HuH-7 (cell line): ENCODE measurements around the gene CCDC38.

ENCODE experiments used
- DNase-seq: peaks from one replicate; pipeline ENCODE4 v3.0.0; 2011; ENCODE audit warnings: low spot score

Gene CCDC38

GRCh38 chr12:95836185-95836609 is 106.2 kb downstream of the CCDC38 start:
- no peak for DNase-seq

- DNase-seq: no peak
Observed at GRCh38 chr12:95834572-95834971, 107.8 kb downstream of the CCDC38 start.

DNA sequence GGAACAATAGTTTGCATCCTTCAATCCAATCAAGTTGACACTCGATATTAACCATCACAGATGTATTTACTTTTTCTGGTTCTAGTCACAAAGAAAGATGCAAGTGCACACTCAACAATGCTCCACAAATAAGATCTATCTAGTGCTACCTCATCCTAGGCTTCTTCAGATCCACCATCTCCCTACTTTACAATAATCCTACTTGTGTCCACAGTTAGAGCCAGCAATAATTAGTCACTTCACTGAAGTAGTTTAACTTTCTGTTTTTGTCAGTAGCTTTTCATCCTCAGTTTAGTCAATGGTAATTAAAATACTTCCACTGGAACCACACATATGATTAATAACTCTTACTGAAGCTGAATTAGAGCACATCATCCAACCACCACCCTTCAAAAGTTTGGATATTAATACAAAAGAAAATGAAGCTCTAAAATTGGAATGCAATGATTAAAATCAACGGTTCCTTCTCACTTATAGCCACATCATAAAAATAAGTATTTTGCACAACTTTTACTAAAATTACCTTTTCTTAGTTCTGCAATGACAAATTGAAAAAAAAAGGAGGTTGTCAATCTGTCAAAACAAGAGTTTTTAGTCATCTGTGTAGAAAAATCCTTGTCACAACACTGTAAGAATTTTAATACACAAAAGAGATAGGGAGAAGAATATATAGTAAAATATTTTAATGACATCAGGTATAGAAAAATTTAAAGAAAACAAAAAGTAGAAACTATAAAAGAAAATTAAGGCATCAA is 111.9 kb downstream of the CCDC38 start:
- DNase-seq: no peak

DNA sequence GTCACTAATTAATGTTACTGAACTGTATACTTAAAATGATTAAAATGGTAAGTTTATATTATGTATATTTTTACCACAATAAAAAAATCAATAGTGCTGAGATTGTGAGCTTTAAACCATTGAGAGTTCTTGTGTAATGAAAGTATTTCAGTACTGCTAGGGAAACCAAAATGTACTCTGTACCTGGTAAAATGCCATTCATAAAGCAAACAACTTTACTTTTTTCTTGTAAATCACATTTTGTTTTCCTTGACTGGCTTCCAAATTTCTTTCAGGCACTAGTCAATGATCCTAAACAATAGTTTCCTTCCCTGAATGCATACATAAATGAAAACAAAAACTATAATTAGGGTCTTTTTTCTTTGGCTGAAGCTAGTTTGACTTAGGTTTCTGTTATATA is 113.0 kb downstream of the CCDC38 start:
- DNase-seq: no peak

GRCh38 chr12:95820096-95820703 is 122.2 kb downstream of the CCDC38 start:
- peak; percentile 45 for DNase-seq
